CD4-positive, alpha-beta T cell treated with Interleukin-4 for 4 hours (primary cell): ENCODE results near the gene NDUFC1.
A peak's percentile ranks its signal among the peaks of the same experiment; 100 is the strongest.
"Not testable (repeated sequence)": the region's sequence is repeated elsewhere in the genome, so short reads cannot be mapped to it uniquely, and the experiment has no call there.

Experiments
- DNase-seq: peaks from one replicate; pipeline ENCODE4 v3.0.0-alpha.2; 2020

NDUFC1 gene

GRCh38 chr4:139301821-139302611 is at the start of gene NDUFC1:
NDUFC1 (minus strand) TSS chr4:139302477; CDS start chr4:139295798, 6,679 bp downstream.
- peak; percentile 57 for DNase-seq

GRCh38 chr4:139337612-139338011 is 35.3 kb upstream of the NDUFC1 start:
- no peak for DNase-seq

GRCh38 chr4:139333046-139333445 is 30.8 kb upstream of the NDUFC1 start:
- DNase-seq: no peak

GRCh38 chr4:139331185-139331584 is 28.9 kb upstream of the NDUFC1 start:
- DNase-seq: no peak

- no peak for DNase-seq
Measured at GRCh38 chr4:139330283-139330682, 28.0 kb upstream of the NDUFC1 start.

- DNase-seq: no peak
Measured at GRCh38 chr4:139329665-139330200, 27.5 kb upstream of the NDUFC1 start.

- DNase-seq: no peak
Measured at GRCh38 chr4:139324620-139325019, 22.3 kb upstream of the NDUFC1 start.

GRCh38 chr4:139322541-139322940 is 20.3 kb upstream of the NDUFC1 start:
- DNase-seq: not testable (repeated sequence)

- not testable (repeated sequence) for DNase-seq
Measured at GRCh38 chr4:139322070-139322469, 19.8 kb upstream of the NDUFC1 start.

GRCh38 chr4:139319571-139319970 is 17.3 kb upstream of the NDUFC1 start:
- DNase-seq: no peak

- no peak for DNase-seq
Measured at GRCh38 chr4:139317635-139318034, 15.4 kb upstream of the NDUFC1 start.

GRCh38 chr4:139316733-139317132 is 14.5 kb upstream of the NDUFC1 start:
- DNase-seq: no peak

GRCh38 chr4:139315221-139315675 is 13.0 kb upstream of the NDUFC1 start:
- DNase-seq: no peak

- peak; percentile 68 for DNase-seq
Measured at GRCh38 chr4:139314047-139314800, 11.9 kb upstream of the NDUFC1 start.

GRCh38 chr4:139313414-139313813 is 11.1 kb upstream of the NDUFC1 start:
- not testable (repeated sequence) for DNase-seq

GRCh38 chr4:139312552-139313332 is 10.5 kb upstream of the NDUFC1 start:
- DNase-seq: no peak

- no peak for DNase-seq
Measured at GRCh38 chr4:139311909-139312308, 9.6 kb upstream of the NDUFC1 start.

GRCh38 chr4:139304920-139305319 is 2.6 kb upstream of the NDUFC1 start:
- DNase-seq: no peak

GRCh38 chr4:139301113-139301820 is 1.0 kb downstream of the NDUFC1 start, which contains the start of gene NAA15:
NAA15 (plus strand) TSS chr4:139301505; CDS start chr4:139301778, 273 bp downstream.
- peak; percentile 97 for DNase-seq

GRCh38 chr4:139300431-139301112 is 1.7 kb downstream of the NDUFC1 start:
- peak; percentile 48 for DNase-seq

- no peak for DNase-seq
Measured at GRCh38 chr4:139299536-139299935, 2.7 kb downstream of the NDUFC1 start.
